Activated effector memory CD4-positive, alpha-beta T cell treated with Interleukin-2 at 50 U/mL for 16 hours (primary cell): ENCODE measurements around the gene ARF1.

Source experiments
- DNase-seq: peaks from one replicate; pipeline ENCODE4 v3.0.0-alpha.2; 2020

The ARF1 gene

DNA sequence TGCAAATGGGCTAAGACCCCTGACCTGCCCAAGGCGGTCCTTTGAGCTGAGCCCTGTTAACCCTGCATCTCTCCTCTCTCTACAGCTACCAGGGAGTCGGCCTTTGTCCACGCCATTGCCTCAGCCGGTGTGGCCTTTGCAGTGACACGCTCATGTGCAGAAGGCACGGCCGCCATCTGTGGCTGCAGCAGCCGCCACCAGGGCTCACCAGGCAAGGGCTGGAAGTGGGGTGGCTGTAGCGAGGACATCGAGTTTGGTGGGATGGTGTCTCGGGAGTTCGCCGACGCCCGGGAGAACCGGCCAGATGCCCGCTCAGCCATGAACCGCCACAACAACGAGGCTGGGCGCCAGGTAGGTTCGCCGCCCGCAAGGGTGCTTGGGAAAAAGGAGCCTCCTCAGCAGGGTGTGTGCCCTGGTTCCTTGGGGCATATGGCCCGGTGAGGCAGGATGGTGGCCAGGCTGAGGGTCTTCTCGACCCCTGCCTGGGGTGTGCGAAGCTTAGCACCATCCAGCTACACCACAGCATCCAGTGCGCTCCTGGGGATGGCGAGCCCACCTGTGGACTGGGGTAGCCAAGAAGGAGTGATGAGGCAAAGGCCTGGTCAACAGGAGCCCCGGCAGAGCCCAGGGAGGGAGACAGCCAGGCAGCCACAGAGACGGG is 31.8 kb upstream of the ARF1 start:
- DNase-seq: no peak

DNA sequence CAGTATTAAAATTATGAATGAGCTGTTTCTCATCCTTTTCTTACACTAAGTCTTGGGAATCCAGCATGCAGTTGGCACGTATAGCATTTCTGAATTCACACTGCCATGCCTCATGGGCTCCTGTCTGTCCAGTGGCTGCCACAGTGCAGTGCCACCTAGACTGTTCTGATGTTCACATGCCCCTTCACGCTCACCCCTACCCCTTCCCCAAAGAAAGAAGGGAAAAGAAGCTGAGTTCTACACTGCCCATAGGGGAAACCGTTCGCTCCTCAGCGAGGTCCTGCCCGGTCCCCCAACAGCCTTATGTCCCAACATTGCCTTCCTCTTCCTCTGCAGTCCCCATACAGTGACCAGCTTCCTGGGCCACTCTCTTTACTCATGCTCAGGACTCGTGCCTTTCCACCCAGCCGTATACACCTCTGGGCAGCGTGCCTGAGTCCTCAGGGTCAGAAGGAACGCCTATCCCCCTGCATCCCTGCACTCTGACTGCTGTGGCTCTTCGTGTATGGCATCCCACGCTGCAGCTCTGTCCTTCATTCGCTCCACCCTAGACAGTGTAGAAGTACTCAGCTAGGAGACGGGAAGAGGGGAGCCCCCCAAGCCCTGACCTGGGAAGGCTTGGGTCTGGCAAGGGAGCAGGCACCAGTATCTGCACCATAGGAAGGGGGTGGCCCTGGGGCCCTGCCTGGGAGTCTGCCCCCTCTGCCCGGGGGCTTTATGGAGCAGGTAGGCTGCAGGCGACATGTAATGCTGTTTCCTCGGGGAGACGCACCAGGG is 24.1 kb upstream of the ARF1 start:
- no peak for DNase-seq

DNA sequence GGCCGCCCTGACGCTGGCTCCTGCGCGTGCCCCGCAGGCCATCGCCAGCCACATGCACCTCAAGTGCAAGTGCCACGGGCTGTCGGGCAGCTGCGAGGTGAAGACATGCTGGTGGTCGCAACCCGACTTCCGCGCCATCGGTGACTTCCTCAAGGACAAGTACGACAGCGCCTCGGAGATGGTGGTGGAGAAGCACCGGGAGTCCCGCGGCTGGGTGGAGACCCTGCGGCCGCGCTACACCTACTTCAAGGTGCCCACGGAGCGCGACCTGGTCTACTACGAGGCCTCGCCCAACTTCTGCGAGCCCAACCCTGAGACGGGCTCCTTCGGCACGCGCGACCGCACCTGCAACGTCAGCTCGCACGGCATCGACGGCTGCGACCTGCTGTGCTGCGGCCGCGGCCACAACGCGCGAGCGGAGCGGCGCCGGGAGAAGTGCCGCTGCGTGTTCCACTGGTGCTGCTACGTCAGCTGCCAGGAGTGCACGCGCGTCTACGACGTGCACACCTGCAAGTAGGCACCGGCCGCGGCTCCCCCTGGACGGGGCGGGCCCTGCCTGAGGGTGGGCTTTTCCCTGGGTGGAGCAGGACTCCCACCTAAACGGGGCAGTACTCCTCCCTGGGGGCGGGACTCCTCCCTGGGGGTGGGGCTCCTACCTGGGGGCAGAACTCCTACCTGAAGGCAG is 23.4 kb upstream of the ARF1 start:
- DNase-seq: peak; percentile 44

DNA sequence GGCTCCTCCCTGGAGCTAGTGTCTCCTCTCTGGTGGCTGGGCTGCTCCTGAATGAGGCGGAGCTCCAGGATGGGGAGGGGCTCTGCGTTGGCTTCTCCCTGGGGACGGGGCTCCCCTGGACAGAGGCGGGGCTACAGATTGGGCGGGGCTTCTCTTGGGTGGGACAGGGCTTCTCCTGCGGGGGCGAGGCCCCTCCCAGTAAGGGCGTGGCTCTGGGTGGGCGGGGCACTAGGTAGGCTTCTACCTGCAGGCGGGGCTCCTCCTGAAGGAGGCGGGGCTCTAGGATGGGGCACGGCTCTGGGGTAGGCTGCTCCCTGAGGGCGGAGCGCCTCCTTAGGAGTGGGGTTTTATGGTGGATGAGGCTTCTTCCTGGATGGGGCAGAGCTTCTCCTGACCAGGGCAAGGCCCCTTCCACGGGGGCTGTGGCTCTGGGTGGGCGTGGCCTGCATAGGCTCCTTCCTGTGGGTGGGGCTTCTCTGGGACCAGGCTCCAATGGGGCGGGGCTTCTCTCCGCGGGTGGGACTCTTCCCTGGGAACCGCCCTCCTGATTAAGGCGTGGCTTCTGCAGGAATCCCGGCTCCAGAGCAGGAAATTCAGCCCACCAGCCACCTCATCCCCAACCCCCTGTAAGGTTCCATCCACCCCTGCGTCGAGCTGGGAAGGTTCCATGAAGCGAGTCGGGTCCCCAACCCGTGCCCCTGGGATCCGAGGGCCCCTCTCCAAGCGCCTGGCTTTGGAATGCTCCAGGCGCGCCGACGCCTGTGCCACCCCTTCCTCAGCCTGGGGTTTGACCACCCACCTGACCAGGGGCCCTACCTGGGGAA is 22.7 kb upstream of the ARF1 start:
- peak; percentile 55 for DNase-seq

DNA sequence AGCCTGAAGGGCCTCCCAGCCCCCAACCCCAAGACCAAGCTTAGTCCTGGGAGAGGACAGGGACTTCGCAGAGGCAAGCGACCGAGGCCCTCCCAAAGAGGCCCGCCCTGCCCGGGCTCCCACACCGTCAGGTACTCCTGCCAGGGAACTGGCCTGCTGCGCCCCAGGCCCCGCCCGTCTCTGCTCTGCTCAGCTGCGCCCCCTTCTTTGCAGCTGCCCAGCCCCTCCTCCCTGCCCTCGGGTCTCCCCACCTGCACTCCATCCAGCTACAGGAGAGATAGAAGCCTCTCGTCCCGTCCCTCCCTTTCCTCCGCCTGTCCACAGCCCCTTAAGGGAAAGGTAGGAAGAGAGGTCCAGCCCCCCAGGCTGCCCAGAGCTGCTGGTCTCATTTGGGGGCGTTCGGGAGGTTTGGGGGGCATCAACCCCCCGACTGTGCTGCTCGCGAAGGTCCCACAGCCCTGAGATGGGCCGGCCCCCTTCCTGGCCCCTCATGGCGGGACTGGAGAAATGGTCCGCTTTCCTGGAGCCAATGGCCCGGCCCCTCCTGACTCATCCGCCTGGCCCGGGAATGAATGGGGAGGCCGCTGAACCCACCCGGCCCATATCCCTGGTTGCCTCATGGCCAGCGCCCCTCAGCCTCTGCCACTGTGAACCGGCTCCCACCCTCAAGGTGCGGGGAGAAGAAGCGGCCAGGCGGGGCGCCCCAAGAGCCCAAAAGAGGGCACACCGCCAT is 21.9 kb upstream of the ARF1 start:
- no peak for DNase-seq

DNA sequence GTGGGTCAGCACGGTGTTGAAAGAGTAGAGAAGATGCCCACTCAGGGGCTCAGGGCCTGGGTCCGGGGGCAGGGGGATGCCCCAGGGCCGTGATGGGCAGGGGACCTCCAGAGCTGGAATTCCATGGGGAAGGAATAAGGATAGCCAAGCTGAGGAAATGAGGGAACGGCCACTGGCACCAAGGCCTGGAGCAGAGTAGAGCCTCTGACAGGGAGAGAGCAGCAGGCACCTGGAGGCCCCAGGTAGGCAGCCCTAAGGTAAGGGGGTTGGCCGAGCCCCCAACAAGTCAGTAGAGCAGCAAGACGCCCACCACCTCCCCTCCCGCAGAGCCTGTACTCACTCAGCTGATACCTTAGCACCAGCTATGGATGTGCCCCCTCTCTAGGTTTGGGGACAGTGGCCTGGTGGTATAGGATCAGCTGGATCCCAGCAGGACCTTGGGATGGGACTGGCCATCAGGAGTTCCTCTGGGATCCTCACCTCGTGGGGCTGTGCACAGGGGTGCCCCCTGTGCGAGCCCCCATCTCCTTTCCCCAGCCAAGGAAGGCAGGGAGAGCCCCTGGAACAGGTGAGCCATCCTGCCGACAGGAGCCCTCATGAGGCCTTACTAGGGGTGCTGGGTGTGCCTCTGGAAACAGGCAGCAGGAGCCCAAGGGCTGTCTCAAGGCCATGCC is 21.0 kb upstream of the ARF1 start:
- no peak for DNase-seq

DNA sequence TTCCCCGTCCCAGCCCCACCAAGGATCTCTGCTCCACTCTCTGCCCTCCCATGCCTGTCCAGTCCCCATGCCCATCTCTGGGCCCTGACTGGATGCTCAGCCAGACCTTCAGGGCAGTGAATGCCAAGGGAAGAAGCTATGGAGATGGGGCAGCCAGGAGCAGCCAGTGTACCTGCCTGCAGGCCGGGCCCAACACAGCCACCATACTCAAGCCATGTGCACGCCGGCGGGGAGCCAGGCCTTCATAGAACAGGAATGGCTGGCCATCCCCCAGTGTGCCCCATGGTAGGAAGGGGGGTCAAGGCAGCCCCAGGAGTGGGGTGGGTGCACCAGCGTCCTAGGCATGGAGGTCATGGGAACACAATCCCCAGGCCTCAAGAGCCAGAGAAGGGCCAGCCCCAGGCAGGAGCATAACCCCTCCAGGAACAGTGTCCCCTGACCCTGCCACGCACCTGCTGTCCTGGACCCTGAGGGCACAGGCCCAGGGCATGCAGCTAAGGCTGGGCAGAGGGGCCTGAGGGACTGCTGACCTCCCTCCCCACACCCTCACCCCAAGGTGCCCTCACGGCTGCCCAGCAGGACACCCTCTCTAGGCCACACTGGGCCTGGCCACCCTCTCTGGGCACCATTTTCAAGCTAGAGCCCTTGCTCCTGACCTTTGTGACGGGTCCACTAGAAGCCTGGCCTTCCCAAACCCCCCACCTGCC is 20.3 kb upstream of the ARF1 start:
- no peak for DNase-seq

DNA sequence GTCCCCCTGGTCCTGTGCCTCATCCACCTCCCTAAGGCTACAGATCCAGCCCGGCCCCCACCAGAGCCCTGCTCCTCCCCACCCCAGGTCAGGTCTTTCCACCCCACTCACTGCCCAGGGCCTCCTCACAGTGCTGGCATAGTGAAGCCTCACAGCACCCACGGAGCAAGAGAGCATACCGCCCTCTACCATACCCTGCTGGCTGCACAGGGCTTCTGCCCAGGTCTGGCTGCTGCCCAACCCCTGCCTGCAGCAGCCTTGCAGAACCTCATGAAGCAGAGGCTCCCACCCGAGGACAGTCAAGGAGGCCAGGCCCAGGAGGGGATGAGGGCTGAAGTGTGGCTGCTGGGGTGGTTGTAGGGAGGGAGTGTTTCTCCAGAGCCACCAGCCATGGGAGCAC is 19.7 kb upstream of the ARF1 start:
- no peak for DNase-seq

DNA sequence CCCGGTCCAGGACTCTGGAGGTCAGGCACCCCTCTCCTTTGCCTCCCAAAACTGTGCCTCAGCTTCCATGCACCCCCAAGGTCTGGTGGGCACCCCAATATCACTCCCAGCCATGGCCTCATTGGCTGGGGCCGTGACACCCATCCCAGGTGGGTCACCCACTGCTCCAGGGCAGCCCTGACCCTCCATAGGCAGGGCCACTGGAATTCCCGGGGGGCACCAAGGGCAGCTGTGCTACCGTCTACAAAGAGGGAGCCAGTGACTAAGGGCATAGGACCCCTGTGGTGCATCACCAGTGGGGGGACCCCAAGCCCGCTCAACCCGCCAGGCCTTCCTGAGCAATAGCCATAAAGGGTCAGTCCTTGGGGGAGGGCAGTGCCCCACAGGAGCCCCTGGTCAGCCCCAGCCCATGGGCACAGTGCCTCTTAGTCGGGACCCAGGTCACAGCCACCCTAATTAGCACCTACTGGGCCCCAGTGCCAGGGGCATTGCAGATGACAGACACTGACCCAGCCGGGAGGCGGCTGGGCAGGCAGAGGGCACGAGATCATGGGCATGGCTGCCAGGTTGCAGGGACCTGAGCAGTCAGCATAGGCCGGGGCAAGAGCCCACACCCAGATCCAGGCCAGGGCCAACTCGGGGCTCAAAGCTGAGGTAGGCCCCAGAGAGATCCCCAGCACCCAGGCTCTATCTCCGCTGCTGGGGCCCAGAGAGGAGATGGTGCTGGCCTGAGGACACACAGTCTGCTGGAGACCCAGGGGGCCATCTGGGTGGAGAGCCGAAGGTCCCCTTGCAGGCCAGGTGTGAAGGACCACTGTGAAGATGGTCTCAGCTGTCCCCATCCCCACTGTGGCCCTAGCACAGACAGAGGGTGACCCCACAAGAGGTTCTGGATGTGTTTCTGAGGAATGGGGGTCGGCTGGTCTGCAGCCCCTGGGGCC is 19.0 kb upstream of the ARF1 start:
- no peak for DNase-seq

DNA sequence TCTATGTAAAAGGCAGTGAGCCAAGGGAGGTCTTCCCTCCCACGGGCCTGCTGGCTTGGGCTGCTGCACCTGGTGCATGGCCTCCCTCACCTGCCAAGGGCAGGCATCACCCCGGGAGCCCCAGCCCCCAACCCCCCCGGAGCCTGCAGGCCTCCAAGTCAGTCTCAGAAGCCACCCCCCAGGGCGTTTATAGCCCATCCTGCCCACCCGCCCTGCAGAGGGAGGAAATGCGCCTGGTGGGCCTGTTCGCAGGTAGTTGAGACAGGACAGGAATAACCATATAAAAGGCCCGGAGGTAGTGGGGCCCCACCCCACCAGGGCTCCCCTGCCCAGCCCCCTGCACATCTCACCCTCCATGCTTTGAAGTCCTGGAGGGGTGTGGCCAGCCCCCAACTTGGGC is 18.2 kb upstream of the ARF1 start:
- DNase-seq: no peak

DNA sequence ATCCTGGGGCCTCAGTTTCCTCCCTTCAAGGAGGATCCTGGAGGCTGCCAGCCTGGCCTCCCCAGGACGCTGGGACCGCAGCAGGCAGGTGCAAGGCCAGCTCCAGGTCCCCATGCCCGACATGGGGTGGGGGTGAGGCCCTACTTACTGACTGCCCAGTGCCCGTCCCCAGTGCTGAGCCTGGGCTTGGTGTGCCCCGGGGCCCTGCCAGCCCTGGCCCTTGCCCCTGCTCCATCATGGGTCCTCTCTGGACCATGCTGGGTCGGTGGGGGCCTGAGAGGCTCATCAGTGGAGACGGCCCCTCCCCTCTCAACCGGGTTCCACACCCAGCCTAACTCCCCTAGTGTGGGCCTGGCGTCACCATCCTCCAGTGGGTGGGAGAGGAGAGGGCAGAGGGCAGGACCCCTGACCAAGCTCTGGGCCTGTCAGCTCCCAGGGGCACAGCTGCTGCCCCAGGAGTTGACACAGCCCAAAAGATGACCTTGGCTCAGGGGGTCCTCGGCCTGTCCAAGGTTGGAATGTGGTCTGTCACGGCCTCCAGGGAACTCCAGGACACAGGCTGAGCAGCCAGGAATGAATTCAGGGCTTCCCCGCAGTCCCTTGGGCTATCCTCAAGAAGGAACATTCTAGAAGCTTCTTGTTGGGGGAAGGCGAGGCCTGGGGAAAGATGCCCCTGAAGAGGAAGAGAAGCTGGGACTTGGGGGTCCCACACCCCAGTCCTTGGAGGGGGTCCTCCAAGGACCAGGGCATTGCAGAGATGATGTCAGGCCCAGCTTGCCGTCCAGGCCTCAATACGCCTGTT is 17.6 kb upstream of the ARF1 start:
- DNase-seq: no peak

DNA sequence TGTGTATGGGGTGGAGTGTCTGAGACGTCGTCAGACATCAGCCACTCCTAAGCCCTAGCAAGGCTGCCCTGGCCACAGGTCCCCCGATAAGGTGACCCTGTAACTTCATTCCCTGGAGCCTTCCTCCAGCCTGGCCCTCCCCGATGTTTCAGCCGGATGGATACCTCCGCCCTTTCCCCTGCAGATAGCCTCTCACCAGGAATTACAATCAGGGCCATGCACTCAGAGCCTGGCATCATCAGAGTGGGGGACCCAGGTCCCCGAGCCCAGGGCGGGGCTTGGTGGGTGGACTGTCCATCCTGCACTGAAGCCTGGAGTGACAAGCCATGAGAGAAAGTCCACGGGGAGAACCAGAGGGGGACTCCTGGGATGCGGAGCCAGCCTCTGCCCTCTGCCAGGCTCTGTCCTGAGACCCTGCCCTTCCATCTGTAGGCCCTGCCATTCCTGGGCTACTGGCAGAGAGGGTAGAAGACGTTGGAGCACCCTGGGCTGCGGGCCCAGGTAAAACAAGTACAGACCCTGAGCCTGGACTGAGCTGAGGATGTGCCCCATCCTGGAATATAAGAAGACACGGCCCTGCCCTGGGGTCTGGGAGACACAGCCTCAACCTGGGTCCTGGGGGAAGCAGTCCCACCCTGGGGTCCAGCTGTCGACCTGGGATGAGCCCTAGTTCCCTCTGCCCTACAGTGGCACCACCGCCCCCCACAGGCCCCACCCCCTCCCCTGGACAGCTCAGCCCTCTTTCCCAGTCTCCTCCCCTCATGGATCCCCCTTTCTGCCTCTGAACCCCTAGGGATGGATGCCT is 16.8 kb upstream of the ARF1 start:
- DNase-seq: no peak

DNA sequence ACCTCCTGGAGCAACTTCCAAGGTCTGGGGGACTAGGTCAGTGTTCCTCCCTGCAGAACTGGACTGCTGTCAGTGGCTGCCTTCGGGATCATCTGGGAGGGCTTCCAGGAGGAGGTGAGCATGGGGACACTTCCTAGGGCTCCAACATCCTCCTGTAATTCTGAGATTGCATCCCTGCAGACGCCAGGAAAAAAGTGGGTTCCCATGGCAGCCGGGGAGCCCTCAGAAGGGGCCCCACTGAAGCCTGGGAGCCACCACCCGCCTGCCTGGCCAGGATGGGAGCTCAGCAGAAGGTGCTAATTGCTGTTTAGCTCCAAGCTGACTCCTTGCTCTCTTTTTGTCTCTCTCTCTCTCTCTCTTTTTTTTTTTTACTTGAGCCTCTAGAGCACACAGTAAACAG is 16.1 kb upstream of the ARF1 start:
- DNase-seq: no peak

DNA sequence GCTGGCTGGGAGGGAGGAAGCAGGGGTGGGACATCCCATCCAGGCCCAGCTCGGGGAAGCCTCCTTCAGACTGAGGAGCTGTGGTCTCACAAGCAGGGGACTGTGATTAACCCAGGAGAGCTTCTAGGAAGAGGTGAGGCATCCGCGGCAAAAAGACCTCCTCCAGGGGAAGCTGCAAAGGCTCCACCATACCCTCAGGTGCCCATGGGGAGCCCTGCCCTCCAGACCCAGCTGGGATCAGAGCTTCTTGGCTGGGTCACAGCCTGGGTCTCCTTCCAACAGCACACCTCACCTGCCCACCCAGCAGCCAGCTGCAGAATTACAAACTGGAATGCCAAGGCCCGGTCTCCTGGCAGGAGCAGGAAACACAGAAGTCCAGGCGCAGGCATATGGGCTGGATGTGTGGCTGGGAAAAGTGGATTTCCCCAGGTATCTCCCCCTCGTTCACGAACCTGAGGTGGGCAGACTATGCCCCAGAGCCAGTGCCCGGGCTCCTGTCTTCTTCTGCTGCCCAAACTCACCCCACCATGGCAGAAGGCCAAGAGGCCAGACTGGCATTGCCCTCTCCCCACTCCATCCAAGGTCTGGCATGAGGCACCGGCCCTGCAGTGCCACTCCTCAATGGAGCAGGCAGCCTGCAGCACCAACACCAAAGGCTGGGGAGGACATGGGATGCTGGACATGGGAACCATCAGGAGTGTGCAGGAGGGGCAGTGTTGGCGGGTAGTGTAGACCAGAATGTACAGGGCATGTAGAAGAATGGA is 15.4 kb upstream of the ARF1 start:
- no peak for DNase-seq

DNA sequence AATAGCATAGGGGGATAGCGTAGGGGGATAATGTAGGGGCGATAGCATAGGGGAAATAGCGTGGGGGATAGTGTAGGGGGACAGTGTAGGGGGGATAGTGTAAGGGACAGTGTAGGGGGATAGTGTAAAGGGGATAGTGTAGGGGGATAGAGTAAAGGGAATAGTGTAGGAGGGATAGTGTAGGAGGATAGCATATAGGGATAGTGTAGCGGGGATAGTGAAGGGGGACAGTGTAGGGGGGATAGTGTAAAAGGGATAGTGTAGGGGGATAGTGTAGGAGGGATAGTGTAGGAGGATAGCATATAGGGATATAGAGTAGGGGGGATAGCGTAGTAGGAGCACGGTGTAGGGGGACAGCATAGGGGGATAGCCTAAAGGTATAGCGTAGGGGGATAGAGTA is 14.1 kb upstream of the ARF1 start:
- DNase-seq: no peak

DNA sequence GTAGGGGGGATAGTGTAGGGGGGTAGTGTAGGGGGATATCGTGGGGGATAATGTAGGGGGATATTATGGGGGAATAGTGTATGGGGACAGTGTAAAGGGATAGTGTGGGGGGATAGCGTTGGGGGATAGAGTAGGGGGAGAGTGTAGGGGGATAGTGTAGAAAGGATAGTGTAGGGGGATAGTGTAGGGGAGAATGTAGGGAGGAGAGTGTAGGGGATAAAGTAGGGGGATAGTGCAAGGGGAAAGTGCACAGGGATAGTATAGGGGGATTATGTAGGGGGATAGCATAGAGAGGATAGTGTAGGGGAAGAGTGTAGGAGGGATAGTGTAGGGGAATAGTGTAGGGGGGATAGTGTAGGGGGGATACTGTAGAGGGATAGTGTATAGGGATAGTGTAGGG is 12.3 kb upstream of the ARF1 start:
- no peak for DNase-seq

DNA sequence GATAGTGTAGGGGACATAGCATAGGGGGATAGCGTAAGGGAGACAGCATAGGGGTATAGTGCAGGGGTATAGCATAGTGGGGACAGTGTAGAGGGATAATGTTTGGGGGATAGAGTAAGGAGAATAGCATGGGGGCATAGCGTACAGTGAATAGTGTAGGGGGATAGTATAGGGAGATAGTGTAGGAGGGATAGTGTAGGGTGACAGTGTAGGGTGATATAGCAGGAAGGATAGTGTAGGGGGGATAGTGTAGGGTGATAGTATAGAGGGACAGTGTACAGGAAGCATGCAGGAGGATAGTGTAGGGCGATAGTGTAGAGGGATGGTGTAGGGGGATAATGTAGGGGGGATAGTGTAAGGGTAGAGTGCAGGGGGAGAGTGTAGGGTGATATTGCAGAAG is 11.7 kb upstream of the ARF1 start:
- DNase-seq: no peak
